Lower leg skin (tissue), 3 donors: Measurements from ENCODE around the gene SLIRP.

Experiments used
- CTCF ChIP-seq, 3 donors: fragments of 450-650 bp; IDR thresholded peaks; one replicate each; pipeline ENCODE4 v1.5.1; 2016; ENCODE audit warnings: antibody characterized with exemption in 3 of 3, mild to moderate bottlenecking in 3 of 3, moderate library complexity in 2 of 3
- POLR2A ChIP-seq, 2 donors: fragments of 450-650 bp; IDR thresholded peaks; one replicate each; pipeline ENCODE4 v1.6.1; 2016 to 2017; ENCODE audit warnings: antibody characterized with exemption in 2 of 2, mild to moderate bottlenecking in 1 of 2, moderate library complexity in 1 of 2

GRCh38 chr14:77760381-77761204 lies 52.7 kb downstream of the SLIRP start, which contains the start of gene SNW1:
- no peak for TF ChIP-seq CTCF (IDR thresholded peaks at IDR 0.05)
- peak in 1 of 2 donors; percentile 87 for TF ChIP-seq POLR2A (IDR thresholded peaks at IDR 0.05)
